NCI-H526 treated with DMSO at 0.1 percent for 48 hours (cell line): ENCODE data around the gene ST6GALNAC6.
"Not testable (repeated sequence)": the region's sequence is repeated elsewhere in the genome, so short reads cannot be mapped to it uniquely, and the experiment has no call there.

ENCODE experiments used
- DNase-seq: peaks from one replicate; lab custom pipeline; 2025; lab: John Stamatoyannopoulos, UW

ST6GALNAC6 gene

GRCh38 chr9:127893392-127893791 is 6.0 kb downstream of the ST6GALNAC6 start:
- DNase-seq = no peak

- no peak for DNase-seq
Measured at GRCh38 chr9:127892831-127893230, 6.6 kb downstream of the ST6GALNAC6 start.

GRCh38 chr9:127890053-127890452 is 9.3 kb downstream of the ST6GALNAC6 start:
- DNase-seq = no peak

- no peak for DNase-seq
Measured at GRCh38 chr9:127887792-127888191, 11.6 kb downstream of the ST6GALNAC6 start.

GRCh38 chr9:127886401-127886972 is 12.9 kb downstream of the ST6GALNAC6 start:
- no peak for DNase-seq

- no peak for DNase-seq
Measured at GRCh38 chr9:127885508-127886281, 13.7 kb downstream of the ST6GALNAC6 start.

GRCh38 chr9:127884976-127885490 is 14.4 kb downstream of the ST6GALNAC6 start:
- DNase-seq = no peak

GRCh38 chr9:127884427-127884911 is 14.9 kb downstream of the ST6GALNAC6 start:
- no peak for DNase-seq

- no peak for DNase-seq
Measured at GRCh38 chr9:127883959-127884358, 15.4 kb downstream of the ST6GALNAC6 start.

- not testable (repeated sequence) for DNase-seq
Measured at GRCh38 chr9:127881715-127882114, 17.7 kb downstream of the ST6GALNAC6 start.

GRCh38 chr9:127880143-127880542 is 19.3 kb downstream of the ST6GALNAC6 start:
- DNase-seq = no peak

- DNase-seq = no peak
Measured at GRCh38 chr9:127878652-127879390, 20.6 kb downstream of the ST6GALNAC6 start.

- no peak for DNase-seq
Measured at GRCh38 chr9:127878001-127878651, 21.3 kb downstream of the ST6GALNAC6 start.

GRCh38 chr9:127877566-127877998 is 21.8 kb downstream of the ST6GALNAC6 start, which contains the start of gene AK1:
Gene AK1 (minus strand): TSS chr9:127877675. CDS start chr9:127874617, 3,058 bp downstream.
- peak; percentile 6 for DNase-seq

GRCh38 chr9:127876764-127877562 is 22.4 kb downstream of the ST6GALNAC6 start:
- DNase-seq = no peak

- DNase-seq = no peak
Measured at GRCh38 chr9:127876026-127876763, 23.2 kb downstream of the ST6GALNAC6 start.

- no peak for DNase-seq
Measured at GRCh38 chr9:127875306-127875966, 24.0 kb downstream of the ST6GALNAC6 start.

- no peak for DNase-seq
Measured at GRCh38 chr9:127874301-127875221, 24.8 kb downstream of the ST6GALNAC6 start.

GRCh38 chr9:127873886-127874285 is 25.5 kb downstream of the ST6GALNAC6 start:
- no peak for DNase-seq
